SK-MEL-5 (cell line): ENCODE results near the gene APBA1. TPM values are rescaled to one million over a fixed set of nuclear protein-coding genes. Genes with fewer than 3 reads are reported as not detected.
A peak's percentile ranks its signal among the peaks of the same experiment; 100 is the strongest.

Source experiments
- DNase-seq: peaks from one replicate; pipeline ENCODE4 v3.0.0-alpha.2; 2016; ENCODE audit warnings: low read depth, low spot score
- in situ Hi-C: cut with HindIII; loops from 2 replicates; pipeline ENCODE4 v1.10.0; 2016; ENCODE audit warnings: low sequenced_read_pairs, high pct_unique_total_duplicates, low pct_unique_long_range_greater_than_20kb
- total RNA-seq: library from RNA; depleted of rRNA; stranded (reverse); fragments of >200 nt; shearing (Covaris generic); gene quantifications from 2 replicates; pipeline ENCODE4 v1.2.3, GENCODE V29; 2014

APBA1 gene
- total RNA-seq, 1 experiment from 2014 or later = 1.0 TPM

DNA sequence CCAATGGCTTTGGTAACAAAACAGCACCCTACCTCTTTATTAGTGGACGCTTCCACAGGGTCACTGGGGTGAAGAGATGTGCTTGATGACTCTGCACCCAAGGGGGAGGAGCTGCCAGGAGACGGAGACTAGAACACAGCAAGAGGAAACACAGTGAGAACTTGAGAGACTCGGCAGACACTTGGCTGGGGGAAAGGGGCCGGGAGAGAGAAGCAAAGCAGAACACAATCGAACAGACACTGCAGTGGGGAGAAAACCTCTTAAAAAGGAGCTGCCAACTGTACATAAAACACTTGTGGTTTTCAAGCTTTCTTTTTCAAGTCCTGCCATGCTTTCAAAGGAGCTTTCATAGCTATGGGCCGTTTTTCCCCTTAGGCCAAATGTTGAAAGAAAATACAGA, 196.2 kb downstream of the APBA1 start:
- in situ Hi-C loops = no loop called here
- peak; percentile 36 for DNase-seq

DNA sequence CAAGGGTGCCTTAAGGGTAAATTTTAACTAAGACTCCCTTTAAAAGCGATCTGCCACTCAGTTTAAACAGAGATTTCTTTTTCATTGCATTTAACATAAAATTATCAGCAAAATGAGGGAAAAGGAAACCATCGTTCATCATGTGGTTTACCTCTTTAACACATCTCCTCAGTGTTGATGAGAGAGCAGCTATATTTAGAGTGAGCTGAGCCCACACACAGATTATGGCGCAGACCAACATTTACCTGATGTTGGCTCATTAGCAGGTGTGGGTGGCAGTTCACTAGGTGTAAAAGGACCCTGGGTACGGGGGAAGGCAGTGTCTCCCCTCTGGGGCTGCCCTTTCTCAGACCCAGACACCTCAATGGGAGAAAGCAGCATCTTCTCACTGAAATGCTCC, 197.3 kb downstream of the APBA1 start:
- DNase-seq = no peak
- in situ Hi-C loops = no loop called here

DNA sequence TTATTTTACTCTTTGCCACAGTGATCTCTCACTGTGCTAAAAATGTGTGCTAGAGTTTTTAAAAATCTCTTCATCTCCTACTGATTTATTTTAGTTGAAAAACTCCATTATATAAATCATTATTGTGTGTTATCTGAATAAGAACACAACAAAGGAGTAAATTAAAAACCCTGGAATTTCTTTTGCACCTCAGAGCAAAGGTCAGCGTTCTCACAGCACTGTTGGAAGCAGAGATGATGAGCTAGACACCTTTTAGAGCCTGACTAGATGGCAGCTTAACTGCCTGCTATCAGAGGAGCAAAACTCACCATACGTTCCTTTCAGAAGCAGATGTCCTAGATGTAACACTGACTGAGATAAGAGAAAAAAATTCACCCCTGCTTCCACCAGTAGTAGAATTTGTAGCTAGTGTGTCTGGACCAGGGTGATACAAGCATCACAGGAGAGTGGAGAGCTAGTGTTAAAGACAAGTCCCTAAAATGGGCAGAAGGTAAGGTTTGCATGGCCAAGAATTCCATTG, 200.0 kb downstream of the APBA1 start:
- in situ Hi-C loops = no loop called here
- DNase-seq = no peak

DNA sequence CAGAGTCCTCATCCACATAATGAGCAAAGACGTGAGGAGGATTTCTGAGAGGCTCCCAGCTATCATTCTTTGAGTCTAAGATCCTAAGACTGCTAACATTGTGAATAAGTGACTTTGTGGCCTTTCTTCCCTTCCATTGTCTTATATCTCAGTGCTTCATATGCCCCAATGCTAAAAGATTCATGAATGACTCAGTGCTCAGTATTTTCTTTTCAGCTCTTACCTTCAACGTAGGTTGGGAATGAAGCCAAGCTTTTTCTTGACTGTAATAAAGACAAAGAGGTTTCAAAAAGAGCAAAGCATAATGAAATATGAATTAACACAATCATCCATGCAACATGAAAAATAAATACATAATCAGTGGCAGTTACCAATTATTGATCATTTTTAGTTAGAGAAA, 200.7 kb downstream of the APBA1 start:
- in situ Hi-C loops = no loop called here
- no peak for DNase-seq

DNA sequence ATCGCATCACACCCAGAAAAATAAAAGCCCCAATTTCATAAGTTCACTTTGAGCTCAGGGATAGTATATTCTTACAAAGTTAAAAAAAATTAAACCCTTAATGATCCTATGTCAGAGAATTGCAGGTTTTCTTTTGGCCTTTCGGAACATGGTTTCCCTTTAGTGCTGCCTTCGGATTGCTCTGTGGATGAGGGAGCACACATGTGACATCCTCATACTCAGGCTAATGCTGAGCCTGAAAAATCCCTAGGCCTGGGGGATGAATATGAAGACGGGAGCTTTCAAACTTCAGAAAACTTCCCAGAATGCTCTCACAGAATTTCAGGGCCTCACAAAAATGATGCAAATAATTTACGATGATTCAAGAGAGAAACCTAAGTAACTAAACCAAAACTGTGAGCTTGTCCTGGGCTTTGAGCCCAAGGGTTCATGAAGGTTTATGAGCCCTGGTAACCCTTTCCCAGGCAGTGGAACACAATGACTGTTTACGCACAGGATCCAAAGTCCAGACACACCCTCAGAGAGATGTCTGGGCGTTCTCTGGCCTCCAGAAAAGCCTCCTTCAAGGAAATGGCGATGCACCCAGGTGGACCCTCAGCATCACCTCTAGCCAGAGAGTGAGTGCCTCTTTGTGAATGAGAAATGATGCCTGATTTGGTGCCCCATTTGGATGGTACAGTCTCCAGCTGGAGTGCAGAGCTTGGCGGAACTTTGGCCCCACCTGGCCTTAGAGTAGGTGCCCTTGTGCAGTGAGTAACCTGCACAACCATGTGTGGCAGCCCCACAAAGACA, 201.8 kb downstream of the APBA1 start:
- no peak for DNase-seq
- in situ Hi-C loops = no loop called here

DNA sequence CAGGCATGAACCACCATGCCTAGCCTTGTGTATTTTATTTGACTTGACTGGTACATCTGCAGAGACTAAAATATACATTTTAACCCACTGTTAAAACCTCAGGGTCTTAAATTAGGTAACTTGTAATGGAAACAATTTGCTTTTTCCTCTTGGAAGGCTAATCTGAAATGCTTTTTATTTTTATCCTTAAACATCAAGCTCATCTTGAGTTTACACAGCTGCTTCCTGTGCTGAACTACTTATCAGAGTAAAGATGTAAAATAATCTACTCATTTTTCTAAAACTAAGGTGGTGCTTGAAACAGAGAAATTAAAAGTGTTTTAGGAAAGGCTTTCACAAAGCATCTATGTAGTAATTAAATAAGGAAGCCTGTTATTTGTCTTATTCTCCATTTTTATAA, 203.0 kb downstream of the APBA1 start:
- in situ Hi-C loops = no loop called here

DNA sequence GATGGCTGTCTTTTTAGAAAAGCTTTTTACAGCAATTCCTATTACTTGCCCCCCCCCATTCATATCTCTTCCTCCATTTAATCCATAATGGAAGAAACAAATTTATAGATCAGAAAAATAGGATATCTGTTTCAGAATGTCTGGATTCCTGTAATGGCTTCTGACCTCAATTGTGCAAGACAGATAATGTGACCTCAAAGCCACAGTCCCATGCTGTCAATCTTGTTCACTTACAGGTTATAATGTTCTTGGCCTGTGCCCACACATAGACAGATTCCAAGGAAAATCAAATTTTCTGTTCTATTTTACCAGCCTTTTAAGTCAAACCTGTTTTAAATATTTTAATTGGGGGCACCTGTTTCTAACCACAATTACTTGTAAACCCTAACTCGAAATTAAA, 203.8 kb downstream of the APBA1 start:
- in situ Hi-C loops = no loop called here
- no peak for DNase-seq

More for the DNA sequence above, 203.0 kb downstream of the APBA1 start:
- DNase-seq = no peak

DNA sequence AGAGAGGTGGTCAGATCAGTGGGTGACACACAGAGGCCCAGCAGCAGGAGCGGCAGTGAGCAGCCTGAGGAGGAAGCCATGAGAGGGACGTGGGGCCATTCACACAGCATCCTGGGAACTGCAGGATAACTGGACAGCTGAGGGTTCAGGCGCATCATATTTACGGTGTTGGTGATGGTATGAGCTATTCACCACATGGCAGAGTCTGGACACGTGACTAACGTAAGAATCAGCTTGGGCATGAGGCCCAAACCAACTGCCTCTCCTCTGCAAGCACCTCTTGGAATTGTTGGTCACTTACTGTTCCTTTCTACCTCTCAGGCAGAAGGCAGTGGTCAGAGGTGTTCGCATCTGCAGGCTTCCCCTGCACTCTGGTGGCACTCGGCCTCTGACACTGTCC, 206.0 kb downstream of the APBA1 start:
- in situ Hi-C loops = no loop called here
- no peak for DNase-seq

DNA sequence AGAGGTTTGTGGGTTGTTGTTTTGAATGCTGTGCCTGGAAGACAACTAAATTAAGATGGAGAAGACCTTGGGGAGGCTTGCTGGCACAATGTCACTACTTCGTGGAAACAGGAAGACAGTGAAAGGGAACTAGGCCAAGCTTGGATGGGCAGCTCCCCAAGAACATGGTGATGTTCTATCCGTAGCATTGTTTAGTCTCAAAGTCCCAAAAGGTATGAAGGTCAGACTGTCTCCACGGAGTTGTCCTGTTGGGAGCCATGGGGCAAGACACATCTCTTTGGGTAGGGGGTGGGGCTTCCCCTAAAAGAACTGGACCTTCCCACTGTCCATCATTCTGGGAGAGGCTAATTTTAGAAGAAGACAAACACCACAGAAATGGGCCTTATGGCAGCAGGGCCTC, 206.7 kb downstream of the APBA1 start:
- DNase-seq = no peak
- in situ Hi-C loops = no loop called here

DNA sequence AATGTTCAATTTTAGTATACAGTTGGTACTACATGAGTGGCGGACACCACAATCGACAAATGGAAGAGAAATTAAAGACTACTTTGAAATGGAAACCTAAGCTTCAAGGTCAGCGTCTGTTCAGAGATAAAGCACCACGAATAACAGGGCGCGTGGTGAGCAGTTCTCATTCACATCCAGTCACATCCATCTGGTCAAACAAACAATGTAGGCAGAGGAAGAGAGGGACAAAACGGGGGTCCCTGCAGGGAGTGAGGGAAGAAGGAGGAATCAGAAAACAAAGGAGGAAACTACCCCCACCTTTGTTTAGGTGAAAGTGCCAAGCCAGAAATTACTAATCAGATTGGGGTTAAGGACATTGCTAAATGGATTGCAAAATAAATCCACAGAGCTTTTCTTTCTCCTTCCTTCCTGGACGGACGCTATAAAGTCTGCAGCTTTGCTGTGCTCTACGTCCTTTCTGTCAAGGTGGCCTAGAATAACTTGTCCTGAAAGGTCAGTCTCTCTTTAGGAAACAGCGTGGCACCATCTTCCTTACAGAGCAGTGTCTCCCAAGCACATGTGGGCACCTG, 208.6 kb downstream of the APBA1 start:
- in situ Hi-C loops = no loop called here
- DNase-seq = no peak

DNA sequence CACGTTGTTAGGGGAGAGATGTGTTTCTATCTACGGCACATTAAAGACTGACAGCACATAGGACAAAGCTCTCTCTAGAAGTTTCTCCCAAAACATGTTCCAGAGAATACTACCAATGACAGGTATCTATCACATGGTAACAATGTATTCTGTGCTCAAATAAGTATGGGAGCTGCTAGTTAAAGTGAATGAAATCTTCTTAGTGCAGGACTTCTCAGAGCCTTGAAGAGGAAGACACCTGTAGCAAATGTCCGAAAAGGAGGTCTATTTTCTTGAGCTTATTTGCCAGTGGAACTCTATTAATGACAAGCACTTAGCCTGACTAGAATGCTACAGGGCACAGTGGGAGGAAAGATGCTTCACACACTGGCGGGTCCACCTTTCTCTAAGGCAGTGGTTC, 209.8 kb downstream of the APBA1 start:
- in situ Hi-C loops = no loop called here
- DNase-seq = no peak

DNA sequence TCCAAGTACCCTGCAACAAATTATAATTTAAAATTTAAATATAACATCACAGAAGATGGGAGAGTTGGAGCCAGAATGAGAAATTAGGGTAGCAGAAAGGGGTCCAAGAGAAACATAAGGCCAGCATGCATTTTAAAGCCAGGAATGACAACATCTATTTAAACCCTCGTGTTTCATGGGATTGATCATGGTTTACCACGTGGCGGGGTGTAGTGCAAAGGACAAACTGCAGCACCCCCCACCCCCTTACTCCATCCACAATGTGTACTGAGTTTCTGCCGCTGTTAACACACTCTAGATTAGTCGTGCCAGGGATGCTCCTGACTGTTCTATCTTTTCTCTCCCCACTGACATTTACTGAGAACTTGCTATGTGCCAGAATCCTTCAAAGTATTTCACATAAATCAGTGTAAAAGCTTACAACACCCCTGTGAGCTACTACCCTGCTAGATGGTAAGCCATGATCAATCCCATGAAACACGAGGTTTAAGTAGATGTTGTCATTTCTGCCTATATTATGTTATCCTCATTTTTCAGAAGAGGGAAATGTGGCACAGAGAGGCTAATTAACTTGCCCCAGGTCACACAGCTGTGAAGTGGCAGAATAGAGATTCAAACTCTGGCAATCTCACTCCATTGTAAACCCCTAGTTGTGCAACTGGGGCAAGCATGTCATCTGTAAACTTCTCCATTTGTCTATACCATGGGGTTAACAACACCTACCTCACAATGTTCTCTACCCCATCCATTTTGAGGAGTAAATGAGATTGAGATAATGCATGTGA, 210.9 kb downstream of the APBA1 start:
- in situ Hi-C loops = no loop called here
- no peak for DNase-seq

DNA sequence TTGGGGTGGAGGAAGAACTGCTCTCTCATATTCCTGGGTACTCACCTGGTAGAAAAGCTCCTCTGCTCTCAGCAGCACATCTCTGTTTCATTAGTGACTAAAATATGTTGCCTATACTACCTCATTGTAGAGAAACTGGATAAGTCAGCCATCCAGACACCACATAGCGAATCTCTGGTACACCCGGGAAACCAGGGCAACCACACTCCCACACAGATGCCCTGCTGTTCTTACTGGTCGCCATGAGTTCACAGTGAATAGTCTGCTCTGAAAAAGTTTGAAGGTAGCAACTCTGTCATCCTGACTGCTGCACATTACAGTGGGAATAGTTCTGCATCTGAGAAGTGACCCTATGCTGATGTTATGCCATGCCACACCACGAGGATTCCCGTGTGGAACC, 212.2 kb downstream of the APBA1 start:
- no peak for DNase-seq
- in situ Hi-C loops = no loop called here

DNA sequence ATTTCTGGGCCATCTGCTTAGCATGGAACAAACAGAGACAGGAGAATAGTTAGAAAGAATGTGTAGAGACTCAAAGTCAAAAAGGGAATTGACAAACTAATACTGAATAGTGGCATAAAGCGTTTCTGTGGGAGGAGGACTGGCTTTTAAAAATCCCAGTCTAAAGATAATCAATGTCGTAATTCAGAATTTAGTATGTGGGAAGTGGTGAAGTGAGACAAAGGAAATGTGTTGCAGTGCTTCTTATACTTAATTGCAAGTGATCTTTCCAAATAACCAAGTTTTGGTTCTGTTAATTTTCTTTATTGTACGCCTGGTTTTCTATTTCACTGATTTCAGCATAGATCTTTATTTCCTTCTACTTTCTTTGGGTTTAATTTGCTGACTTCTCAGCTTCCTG, 214.0 kb downstream of the APBA1 start:
- in situ Hi-C loops = no loop called here
- DNase-seq = no peak

DNA sequence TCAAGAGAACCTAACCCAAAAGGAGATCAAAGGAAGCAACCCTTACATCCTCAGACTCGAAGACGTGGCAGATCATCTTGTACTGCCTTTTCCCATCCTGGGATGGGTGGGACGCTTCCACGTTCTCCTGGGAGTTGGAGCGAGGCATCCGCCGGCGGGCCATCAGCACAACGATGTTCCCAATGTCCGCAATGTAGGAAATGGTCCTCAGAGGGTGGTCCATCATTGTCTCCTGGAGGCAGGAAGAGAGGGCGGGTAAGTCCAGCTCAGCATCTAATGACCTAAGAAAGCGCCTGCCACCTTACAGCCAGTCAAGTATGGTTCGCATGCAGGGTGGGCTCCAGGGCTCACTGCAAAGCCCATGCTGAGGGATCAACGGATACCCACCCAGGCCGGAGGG, 216.0 kb downstream of the APBA1 start:
- DNase-seq = no peak
- in situ Hi-C loops = no loop called here

DNA sequence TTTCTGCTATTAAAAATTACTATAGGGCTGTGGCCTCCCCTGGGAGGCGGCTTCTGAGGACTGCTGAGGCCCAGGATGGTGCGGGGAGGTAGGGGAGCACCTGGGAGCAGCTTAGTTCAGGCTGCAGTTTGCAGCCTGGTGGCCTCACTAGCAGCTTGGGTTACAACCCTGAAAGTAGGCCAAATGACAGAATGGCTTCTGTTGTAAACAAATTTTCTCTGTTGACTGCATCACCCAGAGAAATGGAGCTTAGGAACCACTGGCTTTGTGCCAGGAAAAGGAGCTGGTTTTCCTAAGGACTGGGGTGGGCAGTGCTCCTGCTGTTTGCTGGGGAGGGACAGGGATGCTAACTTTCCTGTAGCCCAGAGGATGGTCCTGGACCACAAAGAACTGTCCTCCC, 216.9 kb downstream of the APBA1 start:
- DNase-seq = no peak
- in situ Hi-C loops = no loop called here

DNA sequence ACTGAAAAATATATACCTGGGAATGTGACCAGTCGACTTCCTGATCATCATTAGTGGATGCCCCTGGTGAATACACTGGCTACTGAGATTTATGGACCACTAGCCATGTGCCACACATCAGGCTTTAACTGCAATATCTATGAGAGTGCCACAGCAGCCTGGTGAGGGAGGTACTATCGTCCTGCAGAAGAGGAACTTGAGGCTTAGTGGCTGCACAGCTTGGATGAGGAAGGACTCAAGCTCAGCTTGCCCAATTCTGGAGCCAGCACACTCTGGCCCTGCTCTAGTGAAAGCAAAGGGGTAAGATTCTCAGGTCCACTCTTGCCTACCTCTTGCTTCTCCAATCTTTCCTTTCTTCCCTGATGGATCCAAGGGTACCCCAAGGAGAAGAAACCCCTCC, 217.8 kb downstream of the APBA1 start:
- DNase-seq = no peak
- in situ Hi-C loops = no loop called here

DNA sequence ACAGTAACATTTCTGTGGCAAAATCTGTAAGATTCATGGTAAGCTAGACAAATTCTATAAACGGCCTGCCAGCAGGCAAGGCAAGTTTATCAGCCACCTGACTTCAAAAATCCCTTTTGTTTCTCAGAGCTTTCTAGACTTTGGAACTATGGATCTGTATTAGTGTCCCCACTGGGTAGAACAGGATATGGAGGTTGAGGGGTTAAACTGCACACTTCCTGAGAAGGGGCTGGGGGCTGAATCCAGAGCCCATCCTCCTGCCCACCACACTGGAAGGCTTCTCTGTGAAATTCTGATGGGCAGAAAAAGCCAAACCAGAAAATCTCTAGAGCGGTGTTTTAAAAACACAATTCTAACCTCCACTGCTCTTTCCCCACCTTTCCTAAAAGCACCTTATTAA, 218.4 kb downstream of the APBA1 start:
- in situ Hi-C loops = no loop called here
- no peak for DNase-seq
